LoVo (cell line): ENCODE data around the gene LRRC37A2.
"Not testable (repeated sequence)": the region's sequence is repeated elsewhere in the genome, so short reads cannot be mapped to it uniquely, and the experiment has no call there.

Source experiments
- DNase-seq: peaks from one replicate; pipeline ENCODE4 v3.0.0-alpha.2; 2016; ENCODE audit warnings: low spot score

LRRC37A2 gene

GRCh38 chr17:46598344-46598931, 86.2 kb downstream of the LRRC37A2 start:
- DNase-seq, result not testable (repeated sequence)

DNA sequence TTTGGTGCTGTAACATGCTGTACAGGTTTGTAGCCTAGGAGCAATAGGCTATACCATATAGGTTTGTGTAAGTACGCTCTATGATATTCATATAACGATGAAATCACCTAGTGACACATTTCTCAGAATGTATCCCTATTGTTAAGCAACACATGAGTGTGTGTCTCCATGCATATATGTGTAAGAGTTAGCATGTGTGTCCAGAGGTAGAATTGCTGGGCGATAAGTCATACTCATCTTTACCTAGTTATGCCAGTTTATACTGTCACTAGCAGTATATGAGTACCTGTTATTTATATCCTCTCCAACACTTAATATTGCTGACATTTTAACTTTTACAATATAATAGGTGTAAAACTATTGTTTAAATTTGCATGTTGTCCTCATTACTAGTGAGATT, 88.5 kb downstream of the LRRC37A2 start:
- DNase-seq, result not testable (repeated sequence)

DNA sequence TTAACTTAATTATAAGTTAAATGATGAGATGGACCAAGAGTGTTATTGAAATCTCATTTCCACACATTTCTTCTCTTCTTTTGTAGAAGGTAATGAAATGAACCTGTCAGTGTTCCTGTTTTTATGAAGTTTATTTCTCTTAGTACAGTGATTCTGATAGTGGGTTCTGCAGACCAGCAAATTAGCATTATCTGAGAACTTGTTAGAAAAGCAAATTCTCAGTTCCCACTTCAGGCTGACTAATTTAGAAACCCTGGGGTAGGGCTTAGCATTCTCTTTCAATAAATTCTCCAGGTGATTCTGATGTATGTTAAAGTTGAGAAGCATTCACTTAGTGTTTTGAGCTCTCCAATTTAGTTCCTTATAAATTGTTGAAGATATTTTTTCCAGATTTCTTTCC, 90.9 kb downstream of the LRRC37A2 start:
- DNase-seq, result not testable (repeated sequence)
